ENCODE data around the gene ATF7IP2.
"Not testable (repeated sequence)": the region's sequence is repeated elsewhere in the genome, so short reads cannot be mapped to it uniquely, and the experiment has no call there.

Gene ATF7IP2

GRCh38 chr16:10385725-10386516 lies at the start of gene ATF7IP2:
ATF7IP2 (plus strand) TSS chr16:10386061; CDS start chr16:10430621, 44,560 bp downstream.
- peak; percentile 93 for DNase-seq

GRCh38 chr16:10338426-10338825 lies 47.4 kb upstream of the ATF7IP2 start:
- peak; percentile 29 for DNase-seq

GRCh38 chr16:10339777-10340732 lies 45.8 kb upstream of the ATF7IP2 start:
- peak; percentile 58 for DNase-seq

- peak; percentile 60 for DNase-seq
Observed at GRCh38 chr16:10343124-10343760, 42.6 kb upstream of the ATF7IP2 start.

- not testable (repeated sequence) for DNase-seq
Observed at GRCh38 chr16:10344699-10345098, 41.2 kb upstream of the ATF7IP2 start.

- DNase-seq: no peak
Observed at GRCh38 chr16:10345629-10346028, 40.2 kb upstream of the ATF7IP2 start.

- no peak for DNase-seq
Observed at GRCh38 chr16:10349851-10350250, 36.0 kb upstream of the ATF7IP2 start.

- no peak for DNase-seq
Observed at GRCh38 chr16:10352262-10352661, 33.6 kb upstream of the ATF7IP2 start.

- no peak for DNase-seq
Observed at GRCh38 chr16:10355589-10355988, 30.3 kb upstream of the ATF7IP2 start.

GRCh38 chr16:10356870-10357842 lies 28.7 kb upstream of the ATF7IP2 start:
- peak; percentile 97 for DNase-seq

GRCh38 chr16:10361747-10362076 lies 24.1 kb upstream of the ATF7IP2 start:
- not testable (repeated sequence) for DNase-seq

GRCh38 chr16:10362077-10362863 lies 23.6 kb upstream of the ATF7IP2 start:
- DNase-seq: peak; percentile 98

- peak; percentile 16 for DNase-seq
Observed at GRCh38 chr16:10362864-10363197, 23.0 kb upstream of the ATF7IP2 start.

- DNase-seq: not testable (repeated sequence)
Observed at GRCh38 chr16:10366619-10367018, 19.2 kb upstream of the ATF7IP2 start.

- DNase-seq: no peak
Observed at GRCh38 chr16:10367616-10368188, 18.2 kb upstream of the ATF7IP2 start.

GRCh38 chr16:10368969-10369551 lies 16.8 kb upstream of the ATF7IP2 start:
- peak; percentile 58 for DNase-seq

- no peak for DNase-seq
Observed at GRCh38 chr16:10370096-10370726, 15.7 kb upstream of the ATF7IP2 start.

GRCh38 chr16:10371592-10371991 lies 14.3 kb upstream of the ATF7IP2 start:
- DNase-seq: no peak

GRCh38 chr16:10373556-10373955 lies 12.3 kb upstream of the ATF7IP2 start:
- DNase-seq: no peak

- no peak for DNase-seq
Observed at GRCh38 chr16:10376229-10376628, 9.6 kb upstream of the ATF7IP2 start.
